Activated CD4-positive, alpha-beta T cell treated with anti-CD3 and anti-CD28 coated beads, Interleukin-2, amount 10 ng/mL, durations not matched to agents 24 days and 14 days (primary cell): ENCODE measurements around the gene AOAH. TPM values are rescaled to one million over a fixed set of nuclear protein-coding genes. Genes with fewer than 3 reads are reported as not detected.

ENCODE experiments used
- DNase-seq: peaks from one replicate; pipeline ENCODE4 v3.0.0; 2022
- H3K27ac Mint-ChIP-seq: one replicate; pipeline ENCODE4 v1.8.0; 2022; ENCODE audit warnings: mild to moderate bottlenecking, mixed read lengths
- H3K27me3 Mint-ChIP-seq: one replicate; pipeline ENCODE4 v1.8.0; 2022; ENCODE audit warnings: mixed read lengths
- H3K36me3 Mint-ChIP-seq: one replicate; pipeline ENCODE4 v1.8.0; 2022; ENCODE audit warnings: low read depth, mild to moderate bottlenecking, mixed read lengths
- H3K4me1 Mint-ChIP-seq: one replicate; pipeline ENCODE4 v1.8.0; 2021; ENCODE audit warnings: mixed read lengths
- H3K4me3 Mint-ChIP-seq: one replicate; pipeline ENCODE4 v1.8.0; 2022; ENCODE audit warnings: mild to moderate bottlenecking, moderate library complexity, mixed read lengths
- H3K9me3 Mint-ChIP-seq: one replicate; pipeline ENCODE4 v1.8.0; 2021; ENCODE audit warnings: mixed read lengths
- intact Hi-C: fragments of 100-400 bp; cut with micrococcal nuclease; formaldehyde crosslinking; loops from one replicate; pipeline ENCODE4 v1.15.1; 2023
- total RNA-seq: library from RNA; stranded (reverse); gene quantifications from 2 replicates; pipeline ENCODE4 v1.2.3, GENCODE V29; 2022

AOAH gene
- total RNA-seq = 17.6 and 17.8 TPM in 2 replicates

DNA sequence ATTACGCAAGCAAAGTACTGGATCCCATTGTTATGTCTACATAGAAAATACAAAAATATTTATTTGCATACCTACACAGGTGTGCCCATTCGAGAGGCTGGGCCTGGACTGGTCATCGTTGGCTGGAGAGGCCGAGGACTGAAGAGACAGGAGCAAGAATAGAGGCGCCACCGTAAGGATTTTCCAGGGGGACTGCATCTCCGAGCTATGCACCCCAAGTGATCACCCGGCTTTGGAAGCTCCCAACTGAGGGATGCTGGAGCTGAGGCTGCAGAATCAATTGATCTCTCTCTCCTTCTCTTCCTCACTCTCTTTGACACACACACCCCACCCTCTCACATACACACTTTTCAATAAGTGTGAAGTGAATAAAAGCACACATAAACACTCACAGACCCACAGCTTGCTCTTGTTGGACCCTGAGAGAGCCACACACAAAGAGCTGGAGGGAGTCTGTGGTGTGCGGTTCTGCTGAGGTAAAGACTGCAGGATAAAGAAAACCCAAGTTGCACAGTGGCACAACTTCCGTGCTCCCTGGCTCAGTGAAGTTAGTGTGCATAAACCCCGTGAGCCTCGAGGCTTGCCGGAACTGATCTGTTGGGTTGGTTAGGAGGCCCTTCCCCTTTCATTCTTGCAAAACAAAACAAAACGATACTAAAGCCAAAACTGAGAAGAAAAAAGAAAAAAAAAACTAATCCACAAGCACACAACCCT lies at the start of gene AOAH:
AOAH (minus strand) TSS at position 544 of the 714 bp plus-strand sequence; CDS start at position 198, 346 bp downstream.
- intact Hi-C loops = loop anchor here (1.0 to 5.0 kb wide), 7 partner anchors 12 to 238 kb away; no protein-coding TSS in a partner anchor
- Mint-ChIP-seq H3K27ac (peak within 1 kb of the TSS; percentile 97), H3K4me1 (peaks cover 74% of the 10 kb centered on the region), H3K9me3 (peaks cover 6% of the 10 kb centered on the region), H3K27me3 (no peaks in the 10 kb centered on the region), H3K4me3 (peak within 1 kb of the TSS; percentile 94), H3K36me3 (peaks cover 15% of the 10 kb centered on the region)
- DNase-seq = peak; percentile 95

DNA sequence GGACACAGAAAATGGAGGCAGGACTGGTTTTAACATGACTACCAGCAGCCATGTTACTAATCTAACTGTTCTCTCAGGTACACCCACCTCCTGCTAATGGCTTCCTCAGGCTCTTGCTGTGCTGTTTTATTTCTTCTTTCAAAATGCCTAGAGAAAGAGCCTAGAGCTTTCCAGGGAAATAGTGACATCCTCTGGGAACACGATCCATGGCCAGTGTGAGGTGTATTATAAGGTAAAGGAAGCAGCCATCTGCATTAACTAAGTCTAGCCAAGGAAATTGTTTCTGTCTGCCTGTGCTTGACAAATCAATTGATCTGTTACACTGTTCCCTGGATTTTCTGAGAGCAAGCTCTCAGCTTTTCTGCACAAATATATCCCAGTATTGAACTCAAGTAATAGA lies 42.2 kb upstream of the AOAH start:
- H3K27ac Mint-ChIP-seq = no peak overlapping the region
- no peaks in the 10 kb centered on the region for H3K27me3 Mint-ChIP-seq
- H3K36me3 Mint-ChIP-seq = no peaks in the 10 kb centered on the region
- H3K4me3 Mint-ChIP-seq = no peak overlapping the region
- peaks cover 15% of the 10 kb centered on the region for H3K4me1 Mint-ChIP-seq
- intact Hi-C loops = no loop called here
- H3K9me3 Mint-ChIP-seq = peaks cover 5% of the 10 kb centered on the region
- no peak for DNase-seq

GRCh38 chr7:36765605-36766004 lies 41.3 kb upstream of the AOAH start:
- intact Hi-C loops = loop anchor here (1.0 kb wide), 1 partner anchor 41 kb away; the partner anchor contains the start of gene AOAH
- peaks cover 5% of the 10 kb centered on the region for H3K9me3 Mint-ChIP-seq
- DNase-seq = no peak
- H3K36me3 Mint-ChIP-seq = no peaks in the 10 kb centered on the region
- no peaks in the 10 kb centered on the region for H3K27me3 Mint-ChIP-seq
- H3K4me1 Mint-ChIP-seq = peaks cover 15% of the 10 kb centered on the region
- peak overlapping the region; percentile 13 for H3K27ac Mint-ChIP-seq
- no peak overlapping the region for H3K4me3 Mint-ChIP-seq

GRCh38 chr7:36764929-36765328 lies 40.6 kb upstream of the AOAH start:
- no peak for DNase-seq
- Mint-ChIP-seq H3K27ac (peak overlapping the region; percentile 49), H3K27me3 (no peaks in the 10 kb centered on the region), H3K4me1 (peaks cover 15% of the 10 kb centered on the region), H3K36me3 (no peaks in the 10 kb centered on the region), H3K9me3 (peaks cover 5% of the 10 kb centered on the region), H3K4me3 (no peak overlapping the region)
- intact Hi-C loops = loop anchor here (1.0 kb wide), 1 partner anchor 41 kb away; the partner anchor contains the start of gene AOAH

GRCh38 chr7:36763132-36763816 lies 39.0 kb upstream of the AOAH start:
- peaks cover 5% of the 10 kb centered on the region for H3K9me3 Mint-ChIP-seq
- no peak overlapping the region for H3K4me3 Mint-ChIP-seq
- no peak for DNase-seq
- intact Hi-C loops = no loop called here
- H3K36me3 Mint-ChIP-seq = no peaks in the 10 kb centered on the region
- peaks cover 15% of the 10 kb centered on the region for H3K4me1 Mint-ChIP-seq
- no peak overlapping the region for H3K27ac Mint-ChIP-seq
- H3K27me3 Mint-ChIP-seq = no peaks in the 10 kb centered on the region

DNA sequence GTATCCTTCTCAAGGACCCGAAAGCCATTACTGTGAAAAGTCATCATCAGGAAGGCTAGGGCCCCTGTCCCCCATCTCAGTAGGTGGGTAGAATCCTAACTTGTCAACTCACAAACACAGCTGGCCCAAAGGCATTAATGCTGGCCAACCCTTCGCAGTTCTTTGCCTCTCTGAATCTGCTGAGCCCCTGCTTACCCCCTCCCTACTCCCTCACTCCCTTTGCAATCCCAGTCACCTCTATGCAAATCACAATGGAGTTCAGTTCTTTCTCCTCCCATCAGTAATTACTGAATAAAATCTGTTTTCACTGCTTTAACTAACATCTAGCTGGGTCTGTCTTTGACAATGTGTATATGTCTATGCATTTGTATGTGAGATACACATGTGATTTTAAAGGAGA lies 38.1 kb upstream of the AOAH start:
- Mint-ChIP-seq H3K36me3 (no peaks in the 10 kb centered on the region), H3K9me3 (peaks cover 5% of the 10 kb centered on the region), H3K27me3 (no peaks in the 10 kb centered on the region), H3K4me3 (no peak overlapping the region), H3K27ac (no peak overlapping the region), H3K4me1 (peaks cover 15% of the 10 kb centered on the region)
- DNase-seq = no peak
- intact Hi-C loops = no loop called here

DNA sequence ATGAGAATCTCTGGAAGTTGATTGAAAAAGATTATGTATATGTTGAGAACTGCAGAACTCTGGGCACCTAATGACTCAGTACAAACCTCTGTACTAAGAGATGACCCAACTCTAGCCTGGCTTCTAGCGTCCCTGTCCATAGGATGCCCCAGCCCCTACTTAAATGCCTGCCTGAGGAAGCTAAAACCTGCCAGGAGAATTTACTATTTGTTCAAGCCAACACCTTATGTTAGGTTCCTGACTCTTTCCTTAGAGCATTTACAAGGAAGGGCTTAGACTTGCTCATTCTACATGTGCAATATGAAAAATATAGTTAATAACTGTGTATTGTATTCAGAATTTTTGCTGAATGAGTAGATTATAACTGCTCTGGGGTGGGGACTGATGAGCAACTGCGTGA lies 37.5 kb upstream of the AOAH start:
- H3K9me3 Mint-ChIP-seq = peaks cover 5% of the 10 kb centered on the region
- H3K36me3 Mint-ChIP-seq = no peaks in the 10 kb centered on the region
- H3K4me3 Mint-ChIP-seq = no peak overlapping the region
- peak overlapping the region; percentile 32 for H3K27ac Mint-ChIP-seq
- DNase-seq = no peak
- intact Hi-C loops = no loop called here
- H3K4me1 Mint-ChIP-seq = peaks cover 15% of the 10 kb centered on the region
- H3K27me3 Mint-ChIP-seq = no peaks in the 10 kb centered on the region

DNA sequence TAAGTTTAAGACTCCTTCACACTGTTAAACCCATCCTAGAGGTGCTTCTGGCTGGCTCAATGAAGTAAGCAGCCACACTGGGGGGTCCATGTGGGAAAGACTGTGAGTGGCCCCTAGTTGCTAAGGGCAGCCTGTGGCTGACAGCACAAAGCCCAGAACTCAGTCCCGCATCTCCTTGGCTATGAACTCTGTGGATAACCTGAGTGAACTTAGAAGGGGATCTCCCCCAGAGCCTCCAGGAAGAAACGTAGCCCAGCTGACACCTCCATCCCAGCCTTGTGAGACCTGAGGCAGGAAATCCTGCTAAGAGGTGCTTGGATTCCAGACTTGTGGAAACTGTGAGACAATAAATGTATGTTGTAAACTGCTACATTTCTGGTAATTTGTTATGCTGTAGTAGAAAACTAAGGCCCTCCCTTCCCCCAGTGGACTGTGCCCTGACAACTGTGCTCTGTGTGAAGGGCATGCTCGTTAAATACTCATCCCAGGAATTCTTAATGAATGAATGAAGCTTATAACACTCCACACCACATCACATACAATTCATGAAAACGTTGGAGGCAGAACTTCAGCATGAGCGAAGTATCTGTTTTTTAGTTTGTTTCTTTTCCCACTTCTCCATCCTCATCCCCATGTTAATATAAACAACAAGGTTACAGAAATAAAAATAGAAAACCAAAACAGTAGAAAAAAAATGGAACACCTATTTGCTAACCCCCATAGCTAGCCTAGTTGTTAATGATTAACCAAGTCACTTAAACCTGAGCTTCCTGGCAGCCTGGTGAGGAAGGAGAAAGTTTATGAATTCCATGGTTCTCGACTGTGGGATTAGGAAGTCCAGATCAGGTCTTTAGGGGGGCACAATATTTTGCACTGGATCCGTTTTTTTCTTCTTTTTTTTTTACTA lies 36.8 kb upstream of the AOAH start:
- no peak overlapping the region for H3K4me3 Mint-ChIP-seq
- H3K36me3 Mint-ChIP-seq = no peaks in the 10 kb centered on the region
- H3K27me3 Mint-ChIP-seq = no peaks in the 10 kb centered on the region
- H3K27ac Mint-ChIP-seq = peak overlapping the region; percentile 32
- DNase-seq = no peak
- intact Hi-C loops = no loop called here
- peaks cover 5% of the 10 kb centered on the region for H3K9me3 Mint-ChIP-seq
- peaks cover 15% of the 10 kb centered on the region for H3K4me1 Mint-ChIP-seq

DNA sequence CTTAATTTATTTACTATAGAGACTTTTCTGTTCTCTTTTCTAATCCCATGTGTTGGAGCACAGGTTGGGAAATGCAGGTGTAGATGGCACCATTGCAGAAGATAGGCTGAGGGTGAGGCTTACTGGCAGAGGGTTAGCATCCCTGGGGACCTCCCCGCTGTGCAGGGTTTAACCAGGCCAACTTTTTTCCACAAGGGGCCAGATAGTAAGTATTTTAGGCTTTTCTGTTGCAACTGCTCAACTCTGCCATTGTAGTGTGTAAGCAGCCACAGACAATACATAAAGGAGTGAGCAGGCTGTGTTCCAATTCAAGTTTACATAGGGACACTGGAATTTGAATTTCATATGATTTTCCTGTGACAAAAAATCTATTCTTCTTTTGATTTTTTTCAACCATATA lies 34.6 kb upstream of the AOAH start:
- Mint-ChIP-seq H3K4me3 (no peak overlapping the region), H3K4me1 (peaks cover 2% of the 10 kb centered on the region), H3K36me3 (peaks cover 2% of the 10 kb centered on the region), H3K27me3 (peaks cover 4% of the 10 kb centered on the region), H3K27ac (no peak overlapping the region), H3K9me3 (no peaks in the 10 kb centered on the region)
- DNase-seq = no peak
- intact Hi-C loops = no loop called here

DNA sequence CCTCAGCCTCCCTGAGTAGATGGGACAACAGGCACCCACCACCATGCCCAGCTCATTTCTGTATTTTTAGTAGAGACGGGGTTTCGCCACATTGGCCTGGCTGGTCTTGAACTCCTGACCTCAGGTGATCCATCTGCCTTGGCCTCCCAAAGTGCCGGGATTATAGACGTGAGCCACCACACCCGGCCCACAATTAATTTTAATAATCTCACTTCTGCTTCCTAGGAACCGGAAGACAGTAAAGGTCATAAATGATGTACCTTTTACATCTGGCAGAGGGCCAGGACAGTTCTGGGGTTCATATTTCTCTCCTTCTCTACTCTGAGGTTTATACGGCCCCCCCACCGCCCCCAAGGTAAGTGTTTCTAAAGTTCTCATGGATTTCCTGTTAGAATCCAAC lies 31.2 kb upstream of the AOAH start:
- no peaks in the 10 kb centered on the region for H3K9me3 Mint-ChIP-seq
- H3K4me1 Mint-ChIP-seq = no peaks in the 10 kb centered on the region
- H3K27ac Mint-ChIP-seq = no peak overlapping the region
- DNase-seq = no peak
- H3K27me3 Mint-ChIP-seq = peaks cover 6% of the 10 kb centered on the region
- H3K36me3 Mint-ChIP-seq = peaks cover 2% of the 10 kb centered on the region
- H3K4me3 Mint-ChIP-seq = no peak overlapping the region
- intact Hi-C loops = no loop called here

- no peak overlapping the region for H3K4me3 Mint-ChIP-seq
- peaks cover 8% of the 10 kb centered on the region for H3K9me3 Mint-ChIP-seq
- H3K27ac Mint-ChIP-seq = no peak overlapping the region
- peaks cover 6% of the 10 kb centered on the region for H3K27me3 Mint-ChIP-seq
- intact Hi-C loops = no loop called here
- peaks cover 4% of the 10 kb centered on the region for H3K36me3 Mint-ChIP-seq
- peaks cover 16% of the 10 kb centered on the region for H3K4me1 Mint-ChIP-seq
- no peak for DNase-seq
These were observed 27.9 kb upstream of the AOAH start for GRCh38 chr7:36752026-36752711.

DNA sequence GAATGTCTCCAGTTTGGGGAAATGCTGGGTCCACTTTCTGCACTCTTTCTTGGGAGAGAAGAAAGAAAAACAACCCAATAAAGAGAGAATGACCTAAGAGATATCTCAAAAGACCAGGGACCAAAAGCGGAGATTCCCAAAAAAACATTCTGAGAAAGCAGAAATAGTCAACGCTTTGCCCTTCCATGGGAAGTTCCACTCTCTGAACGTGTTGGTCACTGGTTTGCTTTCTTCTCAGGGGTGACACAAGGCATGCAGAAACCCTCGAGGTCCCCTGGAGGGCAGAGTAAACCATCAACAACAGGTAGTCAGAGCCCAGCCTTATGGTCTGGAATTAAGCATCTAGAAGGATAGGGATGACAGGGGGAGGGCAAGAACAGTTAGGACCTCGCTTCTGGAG lies 26.2 kb upstream of the AOAH start:
- Mint-ChIP-seq H3K9me3 (peaks cover 8% of the 10 kb centered on the region), H3K27me3 (peaks cover 6% of the 10 kb centered on the region), H3K4me3 (no peak overlapping the region), H3K36me3 (peaks cover 2% of the 10 kb centered on the region), H3K4me1 (peaks cover 25% of the 10 kb centered on the region), H3K27ac (no peak overlapping the region)
- intact Hi-C loops = no loop called here
- DNase-seq = no peak

GRCh38 chr7:36749282-36749960 lies 25.1 kb upstream of the AOAH start:
- Mint-ChIP-seq H3K27ac (no peak overlapping the region), H3K4me1 (peaks cover 25% of the 10 kb centered on the region), H3K36me3 (peaks cover 4% of the 10 kb centered on the region), H3K4me3 (no peak overlapping the region), H3K9me3 (peaks cover 8% of the 10 kb centered on the region), H3K27me3 (peaks cover 2% of the 10 kb centered on the region)
- intact Hi-C loops = loop anchor here (5.0 kb wide), 1 partner anchor 38 kb away; no protein-coding TSS in a partner anchor
- no peak for DNase-seq
